Measurements from ENCODE around the gene AREL1.

The AREL1 gene

DNA sequence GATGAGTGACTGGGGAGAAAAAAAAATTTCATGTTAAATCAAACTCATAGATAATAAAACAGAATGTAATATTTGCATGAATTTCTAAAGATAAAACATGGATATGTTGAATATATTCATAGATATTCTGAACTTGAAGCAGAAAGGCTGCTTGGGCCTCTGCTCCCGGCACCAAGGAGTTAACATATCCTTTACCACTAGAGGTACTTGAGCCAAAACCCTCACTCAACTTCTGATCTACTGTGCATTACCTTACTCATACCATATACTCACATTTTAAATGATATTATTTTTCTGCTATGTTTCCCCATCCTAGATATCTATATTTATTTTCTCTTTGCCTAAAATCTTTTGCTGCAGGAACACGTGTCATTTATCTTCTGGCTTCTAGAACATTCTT lies 14.9 kb downstream of the AREL1 start:
- no peak for DNase-seq

DNA sequence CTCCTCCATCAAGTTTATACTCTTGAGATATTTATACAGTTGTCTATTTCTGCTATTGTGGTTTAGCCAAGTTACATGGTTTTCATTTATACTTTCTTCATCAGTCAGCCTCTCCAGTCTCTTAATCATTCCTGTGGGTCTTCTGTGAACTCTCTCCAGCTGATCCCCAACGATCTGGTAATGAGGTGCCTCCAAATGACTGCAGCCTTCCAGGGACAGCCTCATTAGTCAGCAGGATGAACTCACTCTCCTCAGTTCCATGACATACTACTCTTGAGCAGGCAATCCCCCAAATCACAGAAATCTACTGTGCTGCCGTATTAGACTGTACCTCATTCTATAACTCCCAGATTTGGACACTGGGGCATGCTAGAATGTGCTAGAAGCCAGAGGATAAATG lies 15.3 kb downstream of the AREL1 start:
- no peak for DNase-seq

DNA sequence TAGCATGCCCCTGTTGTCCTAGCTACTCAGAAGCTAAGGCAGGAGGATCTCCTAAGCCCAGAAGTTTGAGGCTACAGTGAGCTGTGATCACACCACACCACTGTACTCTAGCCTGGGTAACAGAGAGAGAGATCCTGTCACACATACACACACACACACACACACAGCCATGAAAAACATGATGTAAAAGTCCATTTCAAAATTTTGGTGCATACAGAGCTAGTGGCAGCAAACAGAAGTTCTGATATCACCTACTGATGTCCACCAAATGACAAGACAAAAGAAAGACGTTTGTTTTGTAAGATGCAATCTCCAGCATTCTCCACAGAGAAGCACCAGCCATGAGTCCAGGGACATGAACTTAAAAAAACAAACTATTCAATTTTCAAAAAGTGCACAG lies 15.9 kb downstream of the AREL1 start:
- no peak for DNase-seq

DNA sequence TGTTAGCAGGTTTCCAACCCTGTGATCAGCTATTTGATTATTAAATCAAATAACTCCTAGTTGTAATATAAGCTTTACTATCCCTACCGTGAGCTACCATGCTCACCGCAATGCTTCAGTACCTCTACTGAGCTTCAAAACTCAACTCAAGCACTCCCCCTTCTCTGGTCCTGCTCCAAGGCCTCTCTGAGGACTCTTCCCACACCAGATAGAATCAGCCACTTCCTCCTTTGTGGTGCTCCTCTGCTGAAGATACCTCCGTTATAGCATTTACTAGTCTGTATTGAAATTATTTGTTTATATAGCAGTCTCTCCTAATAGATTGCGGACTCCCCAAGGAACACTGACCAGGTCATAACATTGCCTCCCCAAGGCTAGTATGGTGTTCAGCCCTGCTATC lies 17.5 kb downstream of the AREL1 start:
- no peak for DNase-seq

DNA sequence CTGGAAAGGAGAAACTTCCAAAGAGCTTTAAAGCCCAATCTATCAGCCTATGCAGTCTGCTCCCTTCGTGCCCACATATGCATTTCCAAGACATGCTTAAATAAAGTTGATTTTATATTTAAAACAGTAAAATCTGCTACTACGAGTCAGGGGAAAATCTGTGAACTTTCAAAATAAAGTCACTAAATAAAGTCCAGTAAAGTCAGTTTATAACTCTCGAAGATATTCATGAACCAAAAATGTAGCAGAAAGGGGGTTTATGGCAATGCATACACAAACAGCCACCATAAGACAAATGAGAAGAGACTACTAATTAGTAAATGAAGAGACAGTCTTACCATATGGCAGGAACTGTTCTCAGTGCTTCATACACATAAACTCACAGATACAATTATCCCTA lies 19.7 kb downstream of the AREL1 start:
- DNase-seq: no peak

DNA sequence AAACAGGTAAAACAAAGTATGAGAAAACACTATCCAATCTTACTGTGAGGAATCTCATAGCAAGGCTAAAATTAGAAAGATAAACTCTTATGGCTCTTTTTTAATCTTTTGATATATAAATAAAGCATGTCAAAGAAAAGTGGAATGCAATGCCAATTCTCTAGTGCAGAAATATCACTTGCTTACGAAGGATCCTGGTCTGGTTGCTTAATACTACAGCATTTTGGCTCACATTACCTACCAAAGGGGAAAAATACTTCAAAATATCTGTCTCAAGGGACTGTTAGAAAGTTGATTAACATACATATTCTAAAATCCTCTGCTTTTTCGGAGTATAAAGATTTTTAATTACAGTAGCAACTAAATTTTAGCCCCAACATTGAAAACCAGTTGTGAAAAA lies 21.4 kb downstream of the AREL1 start:
- DNase-seq: no peak

DNA sequence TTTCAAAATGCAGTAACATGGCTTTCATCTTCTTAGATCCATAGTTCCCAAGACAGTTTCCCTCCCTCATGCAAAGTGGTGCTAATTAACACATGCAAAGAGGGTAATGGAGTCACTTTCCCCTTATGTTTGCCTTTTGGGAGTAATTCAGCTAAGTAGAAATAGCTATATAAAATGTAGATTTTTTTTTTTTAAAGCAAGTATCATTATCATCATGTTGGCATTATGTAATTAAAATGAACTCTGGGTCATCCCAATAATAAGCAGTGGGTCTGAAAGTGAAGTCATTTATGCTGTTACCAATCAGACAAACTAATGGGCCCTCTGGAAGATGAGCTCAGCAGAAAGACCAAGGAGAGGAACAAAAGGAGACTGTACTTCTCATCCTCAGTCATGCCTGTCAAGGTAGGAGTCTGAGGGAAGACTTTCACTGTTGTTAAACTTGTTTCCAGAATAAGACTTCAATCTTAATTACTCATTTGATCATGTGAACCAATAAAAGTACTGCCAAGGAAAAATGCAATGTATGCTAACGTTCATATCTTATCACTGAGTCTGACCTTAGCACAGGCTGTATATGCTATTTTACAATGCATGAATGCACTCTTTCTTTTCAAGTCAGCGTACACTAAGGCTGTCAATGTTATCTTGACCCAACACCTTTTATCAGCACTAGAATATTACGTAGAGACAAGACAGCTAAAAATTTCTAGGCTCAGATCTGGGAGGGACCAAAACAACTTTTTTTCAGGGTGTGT lies 26.8 kb downstream of the AREL1 start:
- DNase-seq: no peak

DNA sequence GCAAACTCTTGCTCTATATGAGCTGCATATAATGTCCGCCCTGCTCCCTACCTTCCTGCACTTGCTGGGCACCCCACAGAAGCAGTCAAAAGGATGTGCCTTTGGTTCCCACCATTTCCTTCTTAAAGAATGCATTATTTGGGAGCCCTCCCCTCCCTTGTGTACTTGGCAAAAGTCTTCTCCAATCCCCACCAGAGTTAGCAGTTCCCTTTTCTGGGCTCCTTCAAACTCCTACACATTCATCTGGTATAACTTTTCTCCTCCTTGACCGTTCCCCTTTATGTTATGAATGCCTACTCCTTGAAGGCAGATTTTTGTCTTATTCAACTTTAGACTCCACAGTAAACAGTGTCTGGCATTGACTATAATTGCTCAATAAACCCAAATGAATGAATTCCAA lies 27.8 kb downstream of the AREL1 start:
- no peak for DNase-seq

DNA sequence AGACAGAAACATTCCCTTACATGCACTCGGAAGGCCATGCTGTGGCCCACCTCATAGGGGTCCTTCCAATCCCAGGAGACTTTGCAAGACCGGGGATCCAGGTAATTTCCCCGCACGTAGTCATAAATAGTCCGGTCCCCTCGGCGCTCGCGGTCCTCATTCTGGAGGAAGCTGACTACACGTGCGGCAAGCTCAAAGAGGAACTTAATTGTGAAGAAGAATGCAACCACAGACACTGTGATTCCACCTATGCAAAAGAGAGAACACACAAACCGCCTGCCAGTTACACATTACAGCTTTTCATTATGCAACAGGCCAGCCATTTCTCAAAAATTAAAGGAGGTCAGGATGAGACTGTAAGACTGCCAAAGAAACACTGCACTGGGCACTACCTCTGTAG lies 28.4 kb downstream of the AREL1 start:
- DNase-seq: no peak

DNA sequence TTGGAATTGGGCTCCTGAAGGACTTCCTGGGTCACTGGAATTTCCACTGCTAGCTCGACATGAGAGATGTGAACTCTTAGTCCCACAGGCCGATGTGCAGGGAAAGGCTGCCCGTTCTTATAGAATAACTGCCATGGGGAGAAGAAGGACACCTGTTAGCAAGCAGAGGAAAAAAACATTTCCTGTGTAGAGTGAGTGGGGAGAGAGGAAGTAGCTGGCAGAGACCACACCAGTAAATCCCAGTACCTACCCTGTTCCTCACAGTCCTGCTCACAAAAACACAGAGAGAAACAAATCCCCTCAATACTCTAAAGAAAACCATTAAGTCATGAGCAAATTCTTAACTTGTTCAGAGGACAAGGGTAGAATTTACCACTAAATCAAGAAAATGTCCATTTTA lies 29.5 kb downstream of the AREL1 start:
- no peak for DNase-seq

DNA sequence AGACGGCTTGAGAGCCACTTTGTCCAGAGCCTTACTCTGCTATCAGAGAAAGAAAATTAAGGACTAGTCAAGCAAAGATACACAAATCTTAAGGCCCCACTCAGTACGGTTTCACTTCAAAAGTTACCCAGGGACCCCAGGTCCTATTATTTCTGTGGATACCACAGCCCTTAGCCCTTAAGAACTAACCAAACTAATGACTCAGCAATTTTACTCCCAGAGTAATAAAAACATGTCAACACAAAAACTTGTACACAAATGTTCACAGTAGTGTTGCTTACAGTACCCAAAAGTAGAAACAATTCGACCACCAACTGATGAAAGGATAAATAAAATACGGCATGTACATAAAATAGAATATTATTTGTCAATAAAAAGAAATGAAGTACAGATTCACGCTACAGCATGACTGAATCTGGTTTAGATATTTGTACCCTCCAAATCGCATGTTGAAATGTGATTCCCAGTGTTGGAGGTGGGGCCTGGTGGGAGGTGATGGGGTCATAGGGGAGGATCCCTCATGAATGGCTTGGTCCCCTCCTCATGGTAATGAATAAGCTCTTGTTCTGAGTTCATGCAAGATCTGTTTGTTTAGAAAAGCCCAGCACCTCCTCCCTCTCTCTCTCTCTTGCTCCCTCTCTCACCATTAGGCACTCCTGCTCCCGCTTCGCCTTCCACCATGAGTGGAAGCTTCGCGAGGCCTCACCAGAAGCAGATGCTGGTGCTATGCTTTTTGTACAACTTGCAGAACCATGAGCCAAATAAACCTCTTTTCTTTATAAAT lies 30.5 kb downstream of the AREL1 start:
- DNase-seq: no peak

DNA sequence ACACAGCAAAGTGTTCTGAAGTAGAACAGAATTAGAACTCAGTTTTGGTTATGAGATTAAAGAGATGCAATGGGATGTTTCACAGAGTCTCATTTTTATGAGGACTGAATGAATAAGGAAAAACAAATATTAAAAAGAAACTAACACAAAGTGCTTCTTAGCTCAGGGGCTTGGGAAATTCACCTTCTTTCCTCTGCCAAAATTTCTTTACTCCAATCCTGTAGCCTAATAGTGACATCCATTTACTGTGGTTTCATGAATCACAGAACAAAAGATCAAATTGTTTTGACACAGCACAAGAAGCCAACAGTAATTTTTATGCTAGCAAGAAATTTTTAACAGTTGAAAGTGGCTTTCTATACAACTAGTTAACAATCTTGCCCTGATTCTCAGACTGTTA lies 37.7 kb downstream of the AREL1 start:
- no peak for DNase-seq

DNA sequence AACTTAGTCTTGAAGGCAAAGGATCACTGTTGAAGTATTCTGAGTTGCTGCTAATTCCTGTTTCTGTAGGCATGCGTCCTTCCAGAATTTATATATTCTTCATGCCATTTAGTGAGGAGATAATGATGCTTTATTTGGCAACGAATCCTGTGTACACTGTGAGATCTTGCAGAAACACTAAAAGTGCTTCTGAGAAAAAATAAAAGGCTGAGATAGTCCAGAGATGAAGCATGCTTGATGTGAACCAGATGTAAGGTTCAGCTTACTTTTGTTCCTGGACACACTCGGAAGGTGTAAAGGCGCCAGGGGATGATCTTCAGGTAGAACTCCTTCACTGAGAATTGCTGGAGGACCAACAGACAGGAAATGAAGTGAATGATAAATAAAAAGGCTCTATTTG lies 39.1 kb downstream of the AREL1 start:
- DNase-seq: no peak

DNA sequence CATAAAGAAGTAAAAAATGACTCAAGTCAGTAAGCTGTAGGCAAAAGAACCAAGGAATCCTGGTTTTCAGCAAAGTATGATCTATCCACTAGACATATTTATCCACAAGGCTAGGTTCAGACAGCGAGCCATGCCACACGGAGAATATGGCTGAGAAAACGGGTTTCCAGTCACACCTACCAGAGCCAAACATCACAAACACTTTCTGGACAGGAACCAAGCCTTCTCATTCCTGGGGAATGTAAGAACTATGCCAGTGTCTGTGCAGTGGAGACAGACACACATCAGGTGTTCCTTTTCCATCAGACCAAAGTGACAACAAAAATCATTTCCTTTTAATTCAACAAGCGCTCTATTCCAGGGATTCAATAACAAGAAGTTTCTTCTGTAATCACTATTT lies 41.1 kb downstream of the AREL1 start:
- no peak for DNase-seq

DNA sequence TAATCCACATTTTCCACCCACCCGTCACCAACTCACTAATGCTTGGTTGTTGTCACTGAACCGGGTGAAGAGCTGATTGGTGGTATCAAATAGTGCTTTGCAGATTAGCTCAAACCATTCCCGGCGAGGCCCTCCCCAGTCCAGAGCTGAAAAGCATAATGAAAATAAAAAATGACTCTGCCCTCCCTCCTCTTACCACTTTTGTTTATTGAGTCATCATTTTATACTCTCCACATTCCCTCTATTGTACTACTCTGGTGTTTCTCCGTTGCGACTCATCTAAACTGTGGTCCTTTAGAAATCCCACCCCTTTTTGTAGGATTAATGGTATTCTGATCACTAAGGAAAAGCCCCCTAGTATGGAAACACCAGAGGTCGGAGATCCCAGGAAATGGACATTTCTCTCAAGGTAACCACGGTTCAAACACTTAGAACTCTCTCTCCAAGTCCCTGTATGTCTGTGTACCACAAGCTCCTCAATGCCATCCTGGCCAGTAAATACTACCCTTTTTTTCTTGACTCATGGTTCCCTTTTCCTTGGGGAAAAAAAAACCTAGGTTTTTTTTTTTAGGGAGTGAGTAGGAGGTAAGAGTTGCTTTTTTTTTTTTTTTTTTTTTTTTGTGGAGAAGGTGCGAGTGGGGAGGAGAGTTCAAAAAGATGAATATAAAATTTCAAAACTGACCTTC lies 42.0 kb downstream of the AREL1 start:
- no peak for DNase-seq

DNA sequence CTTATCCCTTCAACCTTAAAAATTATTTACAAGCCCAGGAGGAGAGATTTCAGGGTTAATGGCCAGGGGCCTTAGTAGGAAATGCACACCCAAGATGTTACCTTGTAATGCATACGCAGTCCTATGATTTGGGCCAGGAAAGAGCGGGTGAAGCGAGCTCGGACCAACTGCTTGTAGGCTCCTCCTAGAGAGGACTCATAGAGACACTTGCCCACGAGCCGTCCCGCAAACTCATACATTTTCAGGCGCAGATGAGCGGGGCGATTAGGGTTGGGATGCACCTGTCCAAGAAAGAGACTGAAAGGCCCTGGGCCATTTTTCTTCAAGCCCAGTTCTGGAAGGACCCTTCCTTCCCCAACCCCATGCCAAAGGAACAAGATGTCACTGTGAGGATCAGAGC lies 43.0 kb downstream of the AREL1 start:
- DNase-seq: no peak

DNA sequence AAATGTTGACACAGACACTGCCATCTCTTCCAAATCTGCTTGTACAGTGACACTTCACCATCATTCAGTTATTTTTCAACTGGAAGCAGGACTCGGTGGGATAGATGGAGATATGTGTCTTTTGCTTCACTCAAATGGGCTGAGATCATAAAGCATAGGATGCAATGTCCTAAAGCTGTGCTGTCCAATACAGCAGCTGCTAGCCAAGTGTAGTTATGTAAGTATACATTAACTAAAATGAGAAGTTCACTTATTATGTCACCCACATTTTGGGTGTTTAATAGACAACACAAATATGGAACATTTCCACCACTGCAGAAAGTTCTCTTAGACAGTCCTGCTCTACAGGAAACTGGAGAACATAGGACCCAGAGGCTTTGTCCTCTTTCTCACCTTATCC lies 43.6 kb downstream of the AREL1 start:
- DNase-seq: no peak

DNA sequence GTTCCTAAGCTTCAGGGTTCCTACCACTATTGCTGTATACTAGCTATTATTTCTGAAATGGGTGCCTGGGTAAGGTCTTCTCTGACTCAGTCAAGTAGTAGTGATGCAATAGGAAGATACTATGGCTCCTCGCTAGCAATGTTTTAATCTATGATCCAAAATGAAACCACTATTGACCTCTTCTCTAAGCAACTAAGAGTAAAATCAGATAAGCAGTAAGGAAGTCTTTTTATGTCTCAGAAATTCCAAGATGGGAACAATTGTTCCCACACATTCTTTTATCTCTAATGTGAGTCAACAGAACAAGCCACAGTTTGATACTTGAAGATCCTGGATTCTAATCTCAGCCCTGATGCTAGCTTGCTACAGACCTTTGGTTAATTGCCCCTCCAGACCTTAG lies 45.1 kb downstream of the AREL1 start:
- no peak for DNase-seq

DNA sequence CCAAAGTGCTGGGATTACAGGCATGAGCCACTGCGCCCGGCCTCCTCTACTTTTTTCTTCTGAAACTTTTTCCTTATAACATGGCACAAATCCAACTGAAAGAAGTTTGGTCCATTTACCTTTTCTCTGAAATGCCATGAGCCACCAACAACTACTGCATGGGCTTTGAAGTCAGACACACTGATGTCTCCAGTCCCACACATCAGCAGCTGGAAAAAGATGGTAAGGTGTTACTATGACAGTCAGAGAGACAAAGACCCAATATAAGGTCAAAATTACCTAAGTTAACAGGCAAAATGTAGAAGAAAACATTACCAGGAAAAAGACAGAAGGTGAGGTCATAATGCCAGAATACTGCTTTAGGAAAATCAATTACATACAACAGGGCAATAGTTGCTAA lies 48.2 kb downstream of the AREL1 start:
- DNase-seq: no peak

DNA sequence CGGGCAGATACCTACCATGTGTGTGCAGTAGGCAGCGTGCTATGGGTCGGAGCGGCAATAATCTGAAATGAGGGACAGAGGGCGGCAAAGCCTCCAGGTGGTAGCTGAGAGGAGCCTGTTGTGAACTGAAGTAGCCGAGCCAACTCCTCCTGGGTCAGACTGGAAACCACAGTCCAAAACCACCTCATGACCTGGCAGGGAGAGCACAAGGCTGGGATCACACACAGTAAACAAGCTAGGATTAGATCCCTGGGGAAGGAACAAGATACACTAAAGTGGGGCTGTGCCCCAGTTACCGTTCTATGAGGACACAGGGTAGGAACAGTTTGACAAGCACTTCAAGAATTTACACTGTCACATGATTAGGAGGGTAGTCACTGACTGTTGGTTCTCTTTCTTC lies 49.0 kb downstream of the AREL1 start:
- no peak for DNase-seq

DNA sequence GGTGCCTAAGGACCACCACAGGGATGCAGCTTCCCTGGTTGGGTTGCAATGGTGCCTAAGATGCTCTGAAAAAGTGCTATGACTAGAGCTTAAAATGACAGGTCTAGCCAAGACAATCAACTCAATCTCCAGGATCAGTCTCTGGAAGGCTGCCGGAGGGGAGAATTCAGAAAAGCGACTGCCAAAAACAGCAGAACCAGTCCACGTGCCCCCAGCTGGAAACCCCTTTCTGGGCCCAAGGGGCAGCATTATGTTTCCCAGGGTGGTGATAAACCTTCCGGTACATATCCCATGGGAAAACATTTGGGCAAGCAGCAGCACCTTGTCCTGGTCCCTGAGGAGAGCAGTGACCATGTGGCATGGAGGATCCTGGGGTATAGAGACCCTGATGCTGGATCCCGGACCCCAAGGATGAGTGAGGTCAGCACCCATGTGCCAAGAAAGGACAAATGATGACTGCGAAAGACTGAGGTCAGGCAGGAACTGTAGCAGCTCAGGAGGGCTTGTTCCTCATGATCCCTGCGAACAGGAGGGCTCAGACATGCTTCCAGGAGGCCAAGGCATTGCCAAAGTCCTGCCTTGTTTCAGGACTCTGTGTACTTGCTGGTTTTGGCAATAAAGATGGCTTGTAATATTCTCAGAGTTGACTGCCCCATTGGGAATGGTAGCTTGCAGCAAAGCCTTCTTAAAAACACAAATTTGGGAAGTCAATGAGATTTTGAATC lies 51.0 kb downstream of the AREL1 start:
- DNase-seq: no peak

DNA sequence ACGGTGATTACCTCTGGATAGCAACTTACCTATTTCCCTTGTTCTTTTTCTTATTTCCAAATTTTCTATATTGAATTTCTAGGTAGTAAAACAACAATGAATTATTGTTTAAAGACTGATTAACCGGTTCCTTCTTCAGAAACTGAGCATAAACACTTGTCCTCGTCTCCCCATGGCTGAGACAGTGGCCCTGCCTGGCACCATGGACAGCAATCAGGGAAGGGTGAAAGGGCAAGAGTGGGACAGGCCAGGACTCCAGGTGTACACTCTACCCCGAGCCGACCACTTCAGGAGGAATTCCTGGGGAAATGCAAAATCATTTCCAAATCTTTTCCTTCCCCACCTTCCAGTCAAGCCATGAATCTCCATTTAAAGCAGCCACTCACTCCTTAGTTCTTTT lies 52.0 kb downstream of the AREL1 start:
- no peak for DNase-seq

DNA sequence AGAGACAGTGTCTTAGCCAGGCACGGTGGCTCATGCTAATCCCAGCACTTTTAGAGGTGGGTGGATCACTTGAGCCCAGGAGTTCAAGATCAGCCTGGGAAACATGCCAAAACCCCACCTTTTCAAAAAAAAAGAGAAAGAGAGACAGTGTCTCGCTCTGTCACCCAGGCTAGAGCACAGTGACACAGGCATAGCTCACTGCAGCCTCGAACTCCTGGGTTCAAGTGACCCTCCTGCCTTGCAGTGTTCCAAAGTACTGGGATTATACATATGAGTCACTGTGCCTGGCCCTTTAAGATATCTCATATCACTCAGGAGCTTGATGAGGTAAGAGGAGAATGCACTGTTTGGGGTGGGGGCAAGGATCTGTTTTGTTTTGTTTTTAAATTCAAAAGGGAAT lies 52.7 kb downstream of the AREL1 start:
- DNase-seq: no peak

Data from activated CD4-positive, CD25-positive, alpha-beta regulatory T cell treated with anti-CD3 and anti-CD28 coated beads, Interleukin-2, amount 50 U/mL, for 72 hours (primary cell).